NT2/D1 (cell line): ENCODE measurements around the gene ARHGAP8.

Source experiments
- YY1 ChIP-seq: IDR thresholded peaks from 2 replicates; pipeline ENCODE4 v1.6.1; 2011; ENCODE audit not compliant: insufficient read length, insufficient read depth
- ZNF274 ChIP-seq: IDR thresholded peaks from 2 replicates; pipeline ENCODE4 v1.6.1; 2011; ENCODE audit warnings: mild to moderate bottlenecking, low read depth, low read length

DNA sequence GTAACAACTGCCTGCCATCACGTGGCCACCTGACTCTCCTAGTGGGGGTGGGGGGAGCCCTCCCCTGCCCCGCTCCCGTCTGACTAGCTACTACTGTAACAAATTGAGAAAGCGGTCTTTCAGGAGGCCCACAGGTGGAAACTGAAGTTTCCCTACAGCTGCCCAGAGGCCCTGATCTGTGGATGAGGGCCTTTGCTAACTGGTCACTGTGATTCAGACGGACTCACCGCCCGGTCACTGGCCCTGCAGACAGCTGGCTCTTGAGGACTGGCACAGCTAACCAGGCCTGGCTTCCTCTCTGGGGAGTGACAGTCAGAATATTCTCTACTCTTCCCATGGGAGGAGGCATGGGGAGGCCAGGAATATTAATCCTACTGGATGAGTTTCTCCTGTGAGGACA, 116.8 kb downstream of the ARHGAP8 start:
- TF ChIP-seq YY1 (no peak), ZNF274 (no peak)
